ENCODE results near the gene HEPACAM.

HEPACAM gene

GRCh38 chr11:124920356-124920755, 15.5 kb downstream of the HEPACAM start:
- H3K27ac ChIP-seq (ENCODE audit: low read depth, low read length): no peak overlapping the region

DNA sequence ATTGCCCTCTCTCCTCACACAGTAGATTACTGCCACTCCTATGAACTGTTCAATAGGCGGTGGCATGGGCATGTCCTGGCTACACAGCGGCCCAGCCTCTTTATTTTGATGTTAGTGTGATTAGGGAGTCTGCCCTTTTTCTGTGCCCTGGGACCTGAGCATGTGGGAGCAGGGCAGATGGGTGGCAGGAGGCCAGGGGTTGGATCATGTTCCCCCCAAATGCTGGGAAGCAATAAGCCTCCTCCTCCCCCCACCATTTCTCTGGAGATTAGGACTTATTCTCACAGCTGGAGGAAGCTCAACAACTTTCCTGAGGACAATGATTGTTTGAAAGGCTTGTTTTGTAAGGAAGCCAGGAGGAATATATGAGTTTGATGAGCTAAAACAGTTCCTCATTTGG, 15.9 kb downstream of the HEPACAM start:
- H3K9me3 ChIP-seq (ENCODE audit: insufficient read depth, low read depth, low read length): peaks cover 5% of the 10 kb centered on the region
- H3K4me2 ChIP-seq (ENCODE audit: low read length): no peak overlapping the region
- no peak overlapping the region for H4K12ac ChIP-seq (ENCODE audit: low read depth, low read length)
- no peak overlapping the region for H2BK5ac ChIP-seq (ENCODE audit: low read depth, low read length, poor library complexity)
- no peak overlapping the region for H3K9ac ChIP-seq (ENCODE audit: low read length)
- H3K79me2 ChIP-seq (ENCODE audit: control insufficient read depth, insufficient read depth, low read length, poor library complexity): peaks cover 2% of the 10 kb centered on the region
- no peak overlapping the region for H3K18ac ChIP-seq (ENCODE audit: low read length)
- H3K27me3 ChIP-seq (ENCODE audit: insufficient read depth, low read length): peaks cover 7% of the 10 kb centered on the region
- H3K4ac ChIP-seq (ENCODE audit: low read depth, low read length): no peak overlapping the region
- no peak overlapping the region for H2BK12ac ChIP-seq (ENCODE audit: low read length)
- H2AK5ac ChIP-seq (ENCODE audit: low read length): no peak overlapping the region
- H3K23ac ChIP-seq (ENCODE audit: low read length): no peak overlapping the region
- no peak overlapping the region for H4K91ac ChIP-seq (ENCODE audit: low read depth, low read length)
- H3K4me1 ChIP-seq (ENCODE audit: control insufficient read depth in 1 of 2, insufficient read depth in 2 of 2, low read length in 2 of 2): peaks cover 0 to 5% of the 10 kb centered on the region in 2 experiments
- DNase-seq: no peak
- no peak overlapping the region for H3K14ac ChIP-seq (ENCODE audit: low read length)
- no peak overlapping the region for H3K4me3 ChIP-seq (ENCODE audit: low read depth, low read length)
- H2AFZ ChIP-seq (ENCODE audit: insufficient read depth, low read length, poor library complexity): no peak overlapping the region
- no peak overlapping the region for H2BK120ac ChIP-seq (ENCODE audit: insufficient read depth, low read length, poor library complexity)
- no peak overlapping the region for H3K27ac ChIP-seq (ENCODE audit: low read depth, low read length)
- H3K36me3 ChIP-seq (ENCODE audit: control insufficient read depth in 1 of 2, insufficient read depth in 2 of 2, low read length in 2 of 2): no peaks in the 10 kb centered on the region
- H4K8ac ChIP-seq (ENCODE audit: low read depth, low read length): no peak overlapping the region
- WGBS (ENCODE audit: extremely low coverage, insufficient coverage, insufficient read length): no CpG with 5 or more reads among the region's 2 CpGs
- peaks cover 4% of the 10 kb centered on the region for H3K79me1 ChIP-seq (ENCODE audit: low read length)

More at GRCh38 chr11:124920356-124920755, 15.5 kb downstream of the HEPACAM start:
- Histone ChIP-seq H3K79me2 (ENCODE audit: control insufficient read depth, insufficient read depth, low read length, poor library complexity) (peaks cover 2% of the 10 kb centered on the region), H2BK12ac (ENCODE audit: low read length) (no peak overlapping the region), H3K23ac (ENCODE audit: low read length) (no peak overlapping the region), H3K4me2 (ENCODE audit: low read length) (peak overlapping the region; percentile 63), H2BK120ac (ENCODE audit: insufficient read depth, low read length, poor library complexity) (no peak overlapping the region), H3K27me3 (ENCODE audit: insufficient read depth, low read length) (peaks cover 7% of the 10 kb centered on the region), H3K9me3 (ENCODE audit: insufficient read depth, low read depth, low read length) (peaks cover 5% of the 10 kb centered on the region), H4K12ac (ENCODE audit: low read depth, low read length) (no peak overlapping the region), H3K36me3 (ENCODE audit: control insufficient read depth in 1 of 2, insufficient read depth in 2 of 2, low read length in 2 of 2) (no peaks in the 10 kb centered on the region), H3K9ac (ENCODE audit: low read length) (no peak overlapping the region), H4K91ac (ENCODE audit: low read depth, low read length) (no peak overlapping the region), H2AFZ (ENCODE audit: insufficient read depth, low read length, poor library complexity) (no peak overlapping the region), H3K4me1 (ENCODE audit: control insufficient read depth in 1 of 2, insufficient read depth in 2 of 2, low read length in 2 of 2) (peaks cover 0 to 5% of the 10 kb centered on the region in 2 experiments), H4K8ac (ENCODE audit: low read depth, low read length) (no peak overlapping the region), H3K18ac (ENCODE audit: low read length) (no peak overlapping the region), H3K4me3 (ENCODE audit: low read depth, low read length) (no peak overlapping the region), H3K4ac (ENCODE audit: low read depth, low read length) (no peak overlapping the region), H2BK5ac (ENCODE audit: low read depth, low read length, poor library complexity) (no peak overlapping the region), H3K14ac (ENCODE audit: low read length) (no peak overlapping the region), H3K79me1 (ENCODE audit: low read length) (peaks cover 4% of the 10 kb centered on the region), H2AK5ac (ENCODE audit: low read length) (no peak overlapping the region)
- DNase-seq: no peak
- no CpG with 5 or more reads among the region's 5 CpGs for WGBS (ENCODE audit: extremely low coverage, insufficient coverage, insufficient read length)

DNA sequence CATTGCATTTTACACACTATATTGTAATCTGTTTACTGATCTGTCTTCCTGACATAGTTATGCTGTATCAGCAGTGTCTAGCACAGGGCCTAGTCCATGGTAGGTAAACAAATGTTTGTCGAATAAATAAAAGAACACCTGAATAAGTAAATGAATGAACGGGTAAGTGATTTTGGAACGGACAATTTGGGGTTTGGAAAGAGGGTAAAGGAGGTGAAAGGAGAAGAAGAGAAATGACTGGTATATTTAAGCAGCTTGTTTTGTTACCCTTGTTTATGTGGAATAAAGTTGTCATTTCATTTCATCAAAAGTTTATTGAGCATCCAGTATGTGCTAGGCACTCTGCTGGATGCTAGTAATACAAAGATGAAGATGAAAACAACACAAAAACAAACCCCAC, 16.9 kb downstream of the HEPACAM start, which contains the start of gene HEPN1:
TSS of gene HEPN1 (plus strand) at position 301 of the 400 bp plus-strand sequence.
- Histone ChIP-seq H4K12ac (ENCODE audit: low read depth, low read length) (no peak within 1 kb of the TSS), H2AFZ (ENCODE audit: insufficient read depth, low read length, poor library complexity) (no peak within 1 kb of the TSS), H3K4me3 (ENCODE audit: low read depth, low read length) (no peak within 1 kb of the TSS), H3K4me1 (ENCODE audit: control insufficient read depth in 1 of 2, insufficient read depth in 2 of 2, low read length in 2 of 2) (peaks cover 0 to 5% of the 10 kb centered on the region in 2 experiments), H3K27me3 (ENCODE audit: insufficient read depth, low read length) (peaks cover 7% of the 10 kb centered on the region), H3K36me3 (ENCODE audit: control insufficient read depth in 1 of 2, insufficient read depth in 2 of 2, low read length in 2 of 2) (no peaks in the 10 kb centered on the region), H3K18ac (ENCODE audit: low read length) (no peak within 1 kb of the TSS), H3K79me2 (ENCODE audit: control insufficient read depth, insufficient read depth, low read length, poor library complexity) (peaks cover 2% of the 10 kb centered on the region), H3K4me2 (ENCODE audit: low read length) (no peak within 1 kb of the TSS), H3K4ac (ENCODE audit: low read depth, low read length) (no peak within 1 kb of the TSS), H3K9ac (ENCODE audit: low read length) (no peak within 1 kb of the TSS), H2BK12ac (ENCODE audit: low read length) (no peak within 1 kb of the TSS), H4K91ac (ENCODE audit: low read depth, low read length) (no peak within 1 kb of the TSS), H2BK5ac (ENCODE audit: low read depth, low read length, poor library complexity) (no peak within 1 kb of the TSS), H3K14ac (ENCODE audit: low read length) (no peak within 1 kb of the TSS), H4K8ac (ENCODE audit: low read depth, low read length) (no peak within 1 kb of the TSS), H2AK5ac (ENCODE audit: low read length) (no peak within 1 kb of the TSS), H3K27ac (ENCODE audit: low read depth, low read length) (no peak within 1 kb of the TSS), H3K79me1 (ENCODE audit: low read length) (peaks cover 4% of the 10 kb centered on the region), H3K9me3 (ENCODE audit: insufficient read depth, low read depth, low read length) (peaks cover 5% of the 10 kb centered on the region), H2BK120ac (ENCODE audit: insufficient read depth, low read length, poor library complexity) (no peak within 1 kb of the TSS), H3K23ac (ENCODE audit: low read length) (no peak within 1 kb of the TSS)
- WGBS (ENCODE audit: extremely low coverage, insufficient coverage, insufficient read length): 100% methylated on average over 2 of the region's 3 CpGs
- DNase-seq: no peak

DNA sequence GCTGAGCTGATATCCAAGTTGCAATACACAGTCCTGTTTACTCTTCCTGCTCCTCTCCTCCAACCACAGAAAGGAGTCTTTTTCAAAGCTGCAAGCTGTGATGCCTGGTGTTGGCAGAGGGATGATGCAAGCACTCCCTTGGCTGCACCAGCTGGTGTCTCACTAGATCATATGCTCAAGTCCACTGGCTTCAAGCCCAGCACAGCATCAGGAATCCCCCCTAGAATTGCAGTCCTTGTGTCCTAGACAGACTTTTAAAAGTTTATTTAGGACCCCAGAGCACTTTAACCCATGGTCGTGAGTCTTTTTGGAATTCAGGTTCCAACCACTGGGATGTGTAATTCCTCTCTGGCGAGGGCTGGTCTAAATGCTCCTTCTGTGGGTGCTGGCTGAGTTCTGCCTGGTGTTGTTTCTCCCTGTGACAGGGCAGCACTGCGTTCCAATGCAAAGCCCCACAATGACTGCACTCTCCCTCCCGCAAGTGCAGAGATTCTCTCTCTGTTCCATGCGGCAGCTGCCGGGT, 18.7 kb downstream of the HEPACAM start:
- Histone ChIP-seq H3K18ac (ENCODE audit: low read length) (no peak overlapping the region), H3K4me2 (ENCODE audit: low read length) (no peak overlapping the region), H3K79me1 (ENCODE audit: low read length) (peaks cover 4% of the 10 kb centered on the region), H4K12ac (ENCODE audit: low read depth, low read length) (no peak overlapping the region), H3K23ac (ENCODE audit: low read length) (no peak overlapping the region), H3K14ac (ENCODE audit: low read length) (no peak overlapping the region), H2BK120ac (ENCODE audit: insufficient read depth, low read length, poor library complexity) (no peak overlapping the region), H3K79me2 (ENCODE audit: control insufficient read depth, insufficient read depth, low read length, poor library complexity) (peaks cover 2% of the 10 kb centered on the region), H3K4me3 (ENCODE audit: low read depth, low read length) (no peak overlapping the region), H4K8ac (ENCODE audit: low read depth, low read length) (no peak overlapping the region), H3K9ac (ENCODE audit: low read length) (no peak overlapping the region), H3K27me3 (ENCODE audit: insufficient read depth, low read length) (peaks cover 7% of the 10 kb centered on the region), H3K4me1 (ENCODE audit: control insufficient read depth in 1 of 2, insufficient read depth in 2 of 2, low read length in 2 of 2) (peaks cover 0 to 5% of the 10 kb centered on the region in 2 experiments), H3K4ac (ENCODE audit: low read depth, low read length) (no peak overlapping the region), H2AFZ (ENCODE audit: insufficient read depth, low read length, poor library complexity) (no peak overlapping the region), H3K27ac (ENCODE audit: low read depth, low read length) (no peak overlapping the region), H3K9me3 (ENCODE audit: insufficient read depth, low read depth, low read length) (peaks cover 3% of the 10 kb centered on the region), H2AK5ac (ENCODE audit: low read length) (no peak overlapping the region), H2BK5ac (ENCODE audit: low read depth, low read length, poor library complexity) (no peak overlapping the region), H3K36me3 (ENCODE audit: control insufficient read depth in 1 of 2, insufficient read depth in 2 of 2, low read length in 2 of 2) (no peaks in the 10 kb centered on the region), H4K91ac (ENCODE audit: low read depth, low read length) (no peak overlapping the region), H2BK12ac (ENCODE audit: low read length) (no peak overlapping the region)
- no CpG with 5 or more reads among the region's 6 CpGs for WGBS (ENCODE audit: extremely low coverage, insufficient coverage, insufficient read length)
- DNase-seq: no peak

All from trophoblast cell (in vitro differentiated cells and primary cell).